Stomach (tissue), 9 donors: ENCODE results near the gene DOC2B. TPM values are rescaled to one million over a fixed set of nuclear protein-coding genes. Genes with fewer than 3 reads are reported as not detected.

ENCODE experiments used
- DNase-seq, 2 donors: peaks; one replicate each; pipeline versions ENCODE4 v3.0.0 to v3.0.0-alpha.2; 2013 to 2019
- H3K27ac ChIP-seq, 5 donors: fragments of 200-600 bp in 4 of 5; sonication (generic) in 4 of 5; one replicate each; pipeline ENCODE4 v1.5.1; 2013 to 2019; ENCODE audit warnings: mild to moderate bottlenecking in 1 of 5, moderate library complexity in 1 of 5
- H3K27me3 ChIP-seq, 3 donors: fragments of 200-600 bp; sonication (generic); one replicate each; pipeline ENCODE4 v1.5.1; 2017 to 2019; ENCODE audit warnings: mixed run types in 1 of 3
- H3K36me3 ChIP-seq, 4 donors: fragments of 200-600 bp; sonication (generic); 1 replicate in 3 of 4; 2 replicates in 1 of 4; pipeline ENCODE4 v1.5.1; 2016 to 2019
- H3K4me1 ChIP-seq, 4 donors: fragments of 200-600 bp; sonication (generic); one replicate each; pipeline ENCODE4 v1.5.1; 2016 to 2019
- H3K4me3 ChIP-seq, 4 donors: fragments of 200-600 bp; sonication (generic) in 3 of 4; one replicate each; pipeline ENCODE4 v1.5.1; 2016 to 2019; ENCODE audit warnings: mild to moderate bottlenecking in 1 of 4
- H3K9me3 ChIP-seq, 4 donors: fragments of 200-600 bp; sonication (generic); one replicate each; pipeline ENCODE4 v1.5.1; 2016 to 2019
- EP300 ChIP-seq: sonication (generic); formaldehyde crosslinking; IDR thresholded peaks from one replicate; pipeline ENCODE4 v1.6.1; 2017; ENCODE audit warnings: antibody characterized with exemption
- POLR2A ChIP-seq, 4 donors: fragments of 450-650 bp; IDR thresholded peaks; one replicate each; pipeline ENCODE4 v1.6.1; 2016; ENCODE audit warnings: antibody characterized with exemption in 4 of 4, control low read depth in 2 of 4, mild to moderate bottlenecking in 1 of 4, moderate library complexity in 1 of 4
- POLR2AphosphoS5 ChIP-seq, 3 donors: sonication (generic); formaldehyde crosslinking; IDR thresholded peaks; one replicate each; pipeline ENCODE4 v1.6.1; 2016; ENCODE audit warnings: antibody characterized with exemption in 3 of 3
- WGBS, 5 donors: extraction: QIAGEN DNeasy Blood & Tissue Kit in 3 of 5; methylation state at CpG; one replicate each; pipeline versions ENCODE4 v1.1.5 to v1.1.7; 2013 to 2018; 5-methylcytosine and 5-hydroxymethylcytosine counted together
- intact Hi-C: fragments of 100-400 bp; cut with DNase I; formaldehyde crosslinking; loops from one replicate; pipeline ENCODE4 v1.15.1; 2023; ENCODE audit warnings: low total_unique reads
- polyA plus RNA-seq, 3 donors: library from polyadenylated mRNA; stranded (reverse); fragments of 200-250 nt; gene quantifications; one replicate each; pipeline ENCODE4 v1.2.3, GENCODE V29; 2013
- total RNA-seq, 5 donors: library from RNA; depleted of rRNA; stranded (reverse); fragments of >200 nt; gene quantifications; one replicate each; pipeline versions ENCODE4 v1.1.0 to v1.2.3, GENCODE V29; 2014 to 2016
- TF ChIP-seq, protein P1 (sequence below), 7 experiments: fragments of 450-650 bp in 4 of 7; fragments of 200-600 bp in 3 of 7; sonication (generic) in 3 of 7; IDR thresholded peaks; one replicate each; pipeline ENCODE4 v1.5.1; 2016 to 2019; ENCODE audit warnings: antibody characterized with exemption in 7 of 7, control low read depth in 2 of 7, mild to moderate bottlenecking in 1 of 7
- donor health status: healthy with polysubstance abuse.
- donor health status: Bipolar disorder and iron deficiency.
- donor health status: healthy.

Gene DOC2B
- total and polyA plus RNA-seq, 8 donors, result 0.45 to 11.7 (median 4.1) TPM

DNA sequence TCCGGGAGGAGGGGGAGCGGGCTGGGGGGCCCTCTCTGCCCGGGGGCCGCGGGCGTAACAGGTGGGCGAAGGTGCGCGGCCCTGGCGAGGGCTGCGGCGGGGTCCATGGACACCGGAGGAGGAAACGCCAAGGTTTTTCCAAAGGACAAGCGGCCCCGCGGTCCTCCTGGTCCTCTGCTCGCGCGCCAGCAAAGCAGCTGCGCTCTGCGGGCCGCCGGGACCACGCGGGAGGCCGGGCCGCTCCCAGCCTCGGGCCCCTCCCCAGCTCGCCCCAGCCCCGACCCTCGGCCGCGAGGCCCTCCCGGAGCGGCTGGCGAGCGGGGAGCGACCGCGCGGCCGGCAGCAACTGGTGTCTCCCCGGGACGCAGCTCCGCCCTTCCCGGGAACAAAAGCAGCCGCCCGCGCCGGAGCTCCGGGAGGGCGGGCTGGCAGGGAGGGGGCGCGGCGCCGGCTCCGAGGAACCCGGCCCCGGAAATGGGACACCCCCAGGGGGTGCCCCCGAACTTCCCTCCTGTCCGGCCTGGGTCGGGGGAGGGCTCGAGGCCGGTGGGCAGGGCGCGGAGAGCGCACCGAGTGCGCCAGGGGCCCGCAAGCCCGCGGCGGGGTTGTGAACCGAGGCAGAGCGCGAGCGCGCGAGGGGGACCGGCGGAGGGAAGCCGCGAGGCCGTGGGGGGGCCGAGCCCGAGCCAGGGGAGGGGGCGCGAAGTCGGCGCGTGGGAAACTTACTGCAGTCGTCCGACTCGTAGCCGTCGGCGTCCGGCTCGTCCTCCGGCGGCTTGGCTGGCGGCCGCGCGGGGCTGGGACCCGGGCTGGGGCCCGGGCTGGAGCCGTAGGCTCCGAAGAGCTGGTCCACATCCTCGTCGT, 837 bp downstream of the DOC2B start:
- peak in 1 of 2 donors; percentile 68 for DNase-seq
- Histone ChIP-seq H3K36me3 (no peaks in the 10 kb centered on the region), H3K4me1 (peaks cover 18 to 44% (median 37%) of the 10 kb centered on the region in 4 donors), H3K27ac (peak overlapping the region in 4 of 5 donors; percentile 41 to 70 (median 69)), H3K9me3 (no peaks in the 10 kb centered on the region), H3K27me3 (peaks cover 12 to 75% (median 23%) of the 10 kb centered on the region in 3 donors), H3K4me3 (peak overlapping the region; percentile 44 to 75 (median 44))
- TF ChIP-seq, protein P1, sequence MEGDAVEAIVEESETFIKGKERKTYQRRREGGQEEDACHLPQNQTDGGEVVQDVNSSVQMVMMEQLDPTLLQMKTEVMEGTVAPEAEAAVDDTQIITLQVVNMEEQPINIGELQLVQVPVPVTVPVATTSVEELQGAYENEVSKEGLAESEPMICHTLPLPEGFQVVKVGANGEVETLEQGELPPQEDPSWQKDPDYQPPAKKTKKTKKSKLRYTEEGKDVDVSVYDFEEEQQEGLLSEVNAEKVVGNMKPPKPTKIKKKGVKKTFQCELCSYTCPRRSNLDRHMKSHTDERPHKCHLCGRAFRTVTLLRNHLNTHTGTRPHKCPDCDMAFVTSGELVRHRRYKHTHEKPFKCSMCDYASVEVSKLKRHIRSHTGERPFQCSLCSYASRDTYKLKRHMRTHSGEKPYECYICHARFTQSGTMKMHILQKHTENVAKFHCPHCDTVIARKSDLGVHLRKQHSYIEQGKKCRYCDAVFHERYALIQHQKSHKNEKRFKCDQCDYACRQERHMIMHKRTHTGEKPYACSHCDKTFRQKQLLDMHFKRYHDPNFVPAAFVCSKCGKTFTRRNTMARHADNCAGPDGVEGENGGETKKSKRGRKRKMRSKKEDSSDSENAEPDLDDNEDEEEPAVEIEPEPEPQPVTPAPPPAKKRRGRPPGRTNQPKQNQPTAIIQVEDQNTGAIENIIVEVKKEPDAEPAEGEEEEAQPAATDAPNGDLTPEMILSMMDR (IDR thresholded peaks at IDR 0.05), result no peak
- TF ChIP-seq POLR2A (IDR thresholded peaks at IDR 0.05) (no peak), POLR2AphosphoS5 (IDR thresholded peaks at IDR 0.05) (no peak), EP300 (no peak)
- intact Hi-C loops, result no loop called here
- 1 to 6% (median 2%) methylated on average over 17 to 112 of the region's 112 CpGs for WGBS, 5 donors

- peak overlapping the region; percentile 44 to 75 (median 44) for H3K4me3 ChIP-seq
Observed at GRCh38 chr17:179781-180380, 1.6 kb downstream of the DOC2B start.

DNA sequence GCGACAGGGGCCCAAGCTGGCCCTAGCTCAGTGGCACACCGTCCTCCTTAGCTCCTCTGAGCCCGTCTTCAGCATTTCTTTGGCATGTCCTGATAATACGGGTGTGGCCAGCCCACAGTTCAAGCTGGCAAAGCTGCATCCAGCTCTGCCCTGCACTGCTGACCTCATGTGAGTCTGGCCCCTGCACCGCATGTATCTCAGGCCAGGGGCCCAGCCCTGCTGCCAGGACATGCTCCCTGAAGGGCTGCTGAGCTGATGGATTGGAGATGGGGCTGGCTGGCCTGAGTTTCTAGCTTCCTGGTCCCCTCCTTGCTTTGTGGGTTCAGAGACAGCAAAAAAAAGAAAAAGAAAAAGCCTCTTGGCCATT, 2.4 kb downstream of the DOC2B start:
- H3K9me3 ChIP-seq, result no peaks in the 10 kb centered on the region
- WGBS, 5 donors, result 34 to 57% (median 42%) methylated on average over 5 of the region's 5 CpGs

More at GRCh38 chr17:179781-180380, 1.6 kb downstream of the DOC2B start:
- peak overlapping the region in 4 of 5 donors; percentile 41 to 70 (median 69) for H3K27ac ChIP-seq
- H3K27me3 ChIP-seq, result peaks cover 12 to 79% (median 23%) of the 10 kb centered on the region in 3 donors
- peaks cover 18 to 44% (median 37%) of the 10 kb centered on the region in 4 donors for H3K4me1 ChIP-seq
- intact Hi-C loops, result no loop called here
- WGBS, 5 donors, result 27 to 70% (median 35%) methylated on average over 6 to 32 of the region's 32 CpGs
- no peaks in the 10 kb centered on the region for H3K9me3 ChIP-seq
- no peaks in the 10 kb centered on the region for H3K36me3 ChIP-seq
- peak in 1 of 2 donors; percentile 19 for DNase-seq
- TF ChIP-seq POLR2AphosphoS5 (IDR thresholded peaks at IDR 0.05), result no peak
- TF ChIP-seq, protein P1 (IDR thresholded peaks at IDR 0.05), result no peak
- no peak for TF ChIP-seq EP300
- TF ChIP-seq POLR2A (IDR thresholded peaks at IDR 0.05), result no peak

More for the DNA sequence above, 2.4 kb downstream of the DOC2B start:
- H3K36me3 ChIP-seq, result no peaks in the 10 kb centered on the region
- peak overlapping the region in 2 of 4 donors; percentile 44 to 75 for H3K4me3 ChIP-seq
- intact Hi-C loops, result no loop called here
- DNase-seq, result peak in 1 of 2 donors; percentile 40
- TF ChIP-seq, protein P1 (IDR thresholded peaks at IDR 0.05), result no peak
- peaks cover 12 to 78% (median 23%) of the 10 kb centered on the region in 3 donors for H3K27me3 ChIP-seq
- peak overlapping the region in 1 of 5 donors; percentile 70 for H3K27ac ChIP-seq
- peaks cover 18 to 44% (median 37%) of the 10 kb centered on the region in 4 donors for H3K4me1 ChIP-seq
